Ectodermal cell (in vitro differentiated cells): Measurements from ENCODE around the gene ATG2A.
A peak's percentile ranks its signal among the peaks of the same experiment; 100 is the strongest.

Source experiments
- H3K27ac ChIP-seq: 2 replicates; pipeline ENCODE4 v1.7.0; 2013; ENCODE audit warnings: mild to moderate bottlenecking, low read depth, low read length; ENCODE audit not compliant: insufficient read depth, poor library complexity, severe bottlenecking
- H3K27me3 ChIP-seq: 2 replicates; pipeline ENCODE4 v1.7.0; 2013; ENCODE audit warnings: mild to moderate bottlenecking, low read length; ENCODE audit not compliant: insufficient read depth, control insufficient read depth, poor library complexity, severe bottlenecking
- H3K36me3 ChIP-seq: one replicate; pipeline ENCODE4 v1.7.0; 2013; ENCODE audit warnings: low read length; ENCODE audit not compliant: control insufficient read depth, insufficient read depth
- H3K4me1 ChIP-seq: one replicate; pipeline ENCODE4 v1.7.0; 2013; ENCODE audit warnings: low read length; ENCODE audit not compliant: control insufficient read depth, insufficient read depth
- H3K4me3 ChIP-seq: 2 replicates; pipeline ENCODE4 v1.7.0; 2013; ENCODE audit warnings: low read depth, low read length, control low read depth; ENCODE audit not compliant: insufficient read depth
- H3K9me3 ChIP-seq: 2 replicates; pipeline ENCODE4 v1.7.0; 2013; ENCODE audit warnings: mild to moderate bottlenecking, low read length, moderate library complexity; ENCODE audit not compliant: control insufficient read depth
- WGBS, 2 experiments: methylation state at CpG; one replicate each; pipeline ENCODE4 v1.1.7; 2013; ENCODE audit warnings: missing lambda C conversion rate in 2 of 2; 5-methylcytosine and 5-hydroxymethylcytosine counted together

The ATG2A gene

GRCh38 chr11:64916040-64916774 is 802 bp downstream of the ATG2A start:
- WGBS, 2 experiments, result 14 to 15% methylated on average over 23 of the region's 23 CpGs
- H3K27me3 ChIP-seq, result no peaks in the 10 kb centered on the region
- H3K4me1 ChIP-seq, result peaks cover 13% of the 10 kb centered on the region
- H3K4me3 ChIP-seq, result peak overlapping the region; percentile 86
- H3K36me3 ChIP-seq, result no peaks in the 10 kb centered on the region
- no peaks in the 10 kb centered on the region for H3K9me3 ChIP-seq
- H3K27ac ChIP-seq, result no peak overlapping the region

- H3K27me3 ChIP-seq, result no peaks in the 10 kb centered on the region
- peaks cover 13% of the 10 kb centered on the region for H3K4me1 ChIP-seq
- H3K36me3 ChIP-seq, result peaks cover 1% of the 10 kb centered on the region
- no peaks in the 10 kb centered on the region for H3K9me3 ChIP-seq
- 82 to 85% methylated on average over 7 of the region's 7 CpGs for WGBS, 2 experiments
- no peak overlapping the region for H3K4me3 ChIP-seq
- no peak overlapping the region for H3K27ac ChIP-seq
These were observed 1.6 kb downstream of the ATG2A start for GRCh38 chr11:64915376-64915887.

GRCh38 chr11:64914123-64914522 is 2.9 kb downstream of the ATG2A start:
- no peak overlapping the region for H3K27ac ChIP-seq
- peaks cover 13% of the 10 kb centered on the region for H3K4me1 ChIP-seq
- H3K36me3 ChIP-seq, result peaks cover 6% of the 10 kb centered on the region
- 96% methylated on average over 17 of the region's 17 CpGs for WGBS, 2 experiments
- H3K27me3 ChIP-seq, result no peaks in the 10 kb centered on the region
- H3K9me3 ChIP-seq, result no peaks in the 10 kb centered on the region
- no peak overlapping the region for H3K4me3 ChIP-seq

- WGBS, 2 experiments, result 88 to 91% methylated on average over 18 of the region's 18 CpGs
- Histone ChIP-seq H3K4me3 (no peak overlapping the region), H3K27me3 (no peaks in the 10 kb centered on the region), H3K4me1 (peaks cover 13% of the 10 kb centered on the region), H3K9me3 (no peaks in the 10 kb centered on the region), H3K36me3 (peaks cover 6% of the 10 kb centered on the region), H3K27ac (no peak overlapping the region)
These were observed 3.8 kb downstream of the ATG2A start for GRCh38 chr11:64913171-64913727.

- H3K27ac ChIP-seq, result no peak overlapping the region
- 91% methylated on average over 9 of the region's 9 CpGs for WGBS, 2 experiments
- no peaks in the 10 kb centered on the region for H3K9me3 ChIP-seq
- peaks cover 8% of the 10 kb centered on the region for H3K36me3 ChIP-seq
- H3K27me3 ChIP-seq, result no peaks in the 10 kb centered on the region
- no peak overlapping the region for H3K4me3 ChIP-seq
- H3K4me1 ChIP-seq, result peaks cover 13% of the 10 kb centered on the region
These were observed 5.3 kb downstream of the ATG2A start for GRCh38 chr11:64911689-64912088.

GRCh38 chr11:64911142-64911541 is 5.9 kb downstream of the ATG2A start:
- Histone ChIP-seq H3K4me3 (no peak overlapping the region), H3K27ac (no peak overlapping the region), H3K9me3 (no peaks in the 10 kb centered on the region), H3K36me3 (peaks cover 9% of the 10 kb centered on the region), H3K4me1 (peaks cover 10% of the 10 kb centered on the region), H3K27me3 (no peaks in the 10 kb centered on the region)
- WGBS, 2 experiments, result 90 to 94% methylated on average over 7 of the region's 7 CpGs

- no peak overlapping the region for H3K27ac ChIP-seq
- no peak overlapping the region for H3K4me3 ChIP-seq
- no peaks in the 10 kb centered on the region for H3K27me3 ChIP-seq
- H3K4me1 ChIP-seq, result peaks cover 4% of the 10 kb centered on the region
- no peaks in the 10 kb centered on the region for H3K9me3 ChIP-seq
- 95 to 96% methylated on average over 27 of the region's 27 CpGs for WGBS, 2 experiments
- peaks cover 9% of the 10 kb centered on the region for H3K36me3 ChIP-seq
These were observed 6.4 kb downstream of the ATG2A start for GRCh38 chr11:64910451-64911093.

GRCh38 chr11:64909653-64910343 is 7.2 kb downstream of the ATG2A start:
- Histone ChIP-seq H3K36me3 (peaks cover 9% of the 10 kb centered on the region), H3K27me3 (no peaks in the 10 kb centered on the region), H3K4me1 (no peaks in the 10 kb centered on the region), H3K9me3 (no peaks in the 10 kb centered on the region), H3K27ac (no peak overlapping the region), H3K4me3 (no peak overlapping the region)
- WGBS, 2 experiments, result 93 to 94% methylated on average over 39 of the region's 39 CpGs

GRCh38 chr11:64908766-64909165 is 8.2 kb downstream of the ATG2A start:
- H3K27me3 ChIP-seq, result no peaks in the 10 kb centered on the region
- peaks cover 9% of the 10 kb centered on the region for H3K36me3 ChIP-seq
- H3K27ac ChIP-seq, result no peak overlapping the region
- H3K9me3 ChIP-seq, result no peaks in the 10 kb centered on the region
- 94% methylated on average over 11 of the region's 11 CpGs for WGBS, 2 experiments
- no peaks in the 10 kb centered on the region for H3K4me1 ChIP-seq
- no peak overlapping the region for H3K4me3 ChIP-seq

GRCh38 chr11:64906314-64906635 is 10.7 kb downstream of the ATG2A start:
- Histone ChIP-seq H3K9me3 (no peaks in the 10 kb centered on the region), H3K27ac (no peak overlapping the region), H3K36me3 (peaks cover 9% of the 10 kb centered on the region), H3K4me3 (no peak overlapping the region), H3K27me3 (no peaks in the 10 kb centered on the region), H3K4me1 (no peaks in the 10 kb centered on the region)
- WGBS, 2 experiments, result 94 to 96% methylated on average over 13 of the region's 13 CpGs
